ENCODE data around the gene SLC12A3. TPM values are rescaled to one million over a fixed set of nuclear protein-coding genes. Genes with fewer than 3 reads are reported as not detected.

Gene SLC12A3
- total and polyA plus RNA-seq, 2 of the 8 experiments (the other 6 are each of a cell fraction or from before 2014, with no cell fraction given): not detected

DNA sequence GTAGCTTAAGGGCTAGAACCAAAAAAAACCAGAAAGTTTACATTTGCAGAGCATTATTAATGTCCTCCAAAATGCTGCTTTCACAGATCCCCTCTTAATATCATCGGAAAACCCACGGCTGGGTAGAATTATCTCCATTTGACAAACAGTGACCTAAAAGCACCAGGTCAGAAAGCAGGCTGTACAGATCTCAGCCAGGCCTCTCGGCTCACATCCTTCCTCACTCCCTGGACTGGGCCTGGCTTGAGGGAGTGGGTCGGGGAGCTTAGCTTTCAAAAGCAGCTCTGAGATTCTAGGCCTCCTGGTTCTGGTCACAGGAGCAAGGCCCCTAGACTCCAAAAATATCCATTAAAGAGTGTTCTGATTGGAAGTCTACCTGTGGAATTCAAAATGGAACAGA lies 9.1 kb upstream of the SLC12A3 start:
- no peak overlapping the region for H4K91ac ChIP-seq (replicated peaks; ENCODE audit: insufficient read length, low read length)
- no peak overlapping the region for H3K27ac ChIP-seq (ENCODE audit: low read depth, low read length)
- no peak overlapping the region for H2AFZ ChIP-seq (ENCODE audit: low read length)
- H3K14ac ChIP-seq (ENCODE audit: insufficient read length): no peak overlapping the region
- no peak overlapping the region for H3K9ac ChIP-seq (replicated peaks in 1 of 4; ENCODE audit: extremely low read depth in 1 of 4, low read depth in 3 of 4, low read length in 3 of 4)
- H3K23me2 ChIP-seq (ENCODE audit: low read depth, low read length): no peaks in the 10 kb centered on the region
- H2BK5ac ChIP-seq (ENCODE audit: low read depth, low read length): no peak overlapping the region
- no peaks in the 10 kb centered on the region for H3K79me2 ChIP-seq (ENCODE audit: control insufficient read depth in 1 of 2, insufficient read depth in 2 of 2, low read length in 2 of 2)
- DNase-seq (ENCODE audit: low read depth in 1 of 2, low spot score in 2 of 2) (no peak), FAIRE-seq (no peak)
- WGBS, 2 experiments (ENCODE audit: extremely low coverage in 1 of 2, insufficient coverage in 1 of 2, insufficient read length in 1 of 2, insufficient replicate concordance in 2 of 2, low coverage in 1 of 2, low lambda C conversion rate in 2 of 2, missing lambda C conversion rate in 1 of 2): 91% methylated on average over 4 of the region's 4 CpGs; no CpG with 5 or more reads in 1 of the 2 experiments
- H2BK15ac ChIP-seq (ENCODE audit: low read length): no peak overlapping the region
- H2AK5ac ChIP-seq (ENCODE audit: low read depth, low read length): no peak overlapping the region
- no peaks in the 10 kb centered on the region for H3K27me3 ChIP-seq (replicated peaks in 1 of 4; ENCODE audit: control insufficient read depth in 3 of 4, extremely low read depth in 1 of 4, insufficient read depth in 3 of 4, low read length in 3 of 4)
- no peak overlapping the region for H2BK120ac ChIP-seq (replicated peaks; ENCODE audit: low read depth, low read length)
- ChIA-PET CTCF (ENCODE audit: partially characterized antibody) (interaction anchor here (1.0 to 10.8 kb wide), 7 partner anchors 9 to 108 kb away, joined by 3 to 102 read pairs (median 4); partner anchors contain the start of gene SLC12A3), POLR2A (ENCODE audit: partially characterized antibody) (interaction anchor here (1.0 to 1.5 kb wide), 2 partner anchors 19 to 86 kb away, joined by 3 read pairs; no protein-coding TSS in a partner anchor)
- H3K36me3 ChIP-seq (ENCODE audit: control insufficient read depth in 2 of 4, insufficient read depth in 4 of 4, low read length in 3 of 4): no peaks in the 10 kb centered on the region
- no peak overlapping the region for H2BK20ac ChIP-seq (ENCODE audit: low read length)
- H2BK12ac ChIP-seq (ENCODE audit: low read depth, low read length): no peak overlapping the region
- no peak overlapping the region for H3K4me3 ChIP-seq (ENCODE audit: extremely low read depth in 1 of 4, insufficient read depth in 2 of 4, low read depth in 3 of 4, low read length in 4 of 4)
- H3K18ac ChIP-seq (ENCODE audit: extremely low read depth, low read length): no peak overlapping the region
- H3K4me2 ChIP-seq (ENCODE audit: insufficient read depth in 1 of 2, low read depth in 2 of 2, low read length in 2 of 2): no peak overlapping the region
- H4K8ac ChIP-seq (ENCODE audit: extremely low read depth, insufficient read depth, low read length): no peak overlapping the region
- no peaks in the 10 kb centered on the region for H3K79me1 ChIP-seq (ENCODE audit: low read depth, low read length)
- H3K4ac ChIP-seq (replicated peaks; ENCODE audit: insufficient read length, low read depth, low read length): no peak overlapping the region
- peaks cover 0 to 10% (median 2%) of the 10 kb centered on the region in 4 experiments; a peak in 4 of 7 replicates for H3K4me1 ChIP-seq (replicated peaks in 1 of 4; ENCODE audit: control insufficient read depth in 3 of 4, insufficient read depth in 4 of 4, low read length in 3 of 4)
- no peaks in the 10 kb centered on the region for H4K20me1 ChIP-seq (replicated peaks in 1 of 2; ENCODE audit: control insufficient read depth in 1 of 2, insufficient read depth in 2 of 2, low read length in 2 of 2)
- no peak overlapping the region for H4K5ac ChIP-seq (ENCODE audit: insufficient read length, low read depth, low read length)
- no peak overlapping the region for H3K56ac ChIP-seq (replicated peaks; ENCODE audit: insufficient read length, low read depth, low read length)
- no peaks in the 10 kb centered on the region for H3K9me3 ChIP-seq (ENCODE audit: insufficient read depth in 2 of 2, low read depth in 1 of 2, low read length in 1 of 2)
- no peak overlapping the region for H3K23ac ChIP-seq (ENCODE audit: insufficient read length)
- no peak for TF ChIP-seq EP300 (IDR thresholded peaks at IDR 0.05; ENCODE audit: borderline replicate concordance in 1 of 2, low read depth in 2 of 2, low read length in 2 of 2)

Data from H1 (cell line).